ENCODE data around the gene ERVV-1.

ERVV-1 gene

GRCh38 chr19:53034054-53034453, 20.3 kb downstream of the ERVV-1 start:
- DNase-seq: no peak

- no peak for DNase-seq
Observed at GRCh38 chr19:53034948-53035675, 21.4 kb downstream of the ERVV-1 start.

GRCh38 chr19:53037101-53038097, 23.7 kb downstream of the ERVV-1 start:
- no peak for DNase-seq

- DNase-seq: no peak
Observed at GRCh38 chr19:53041366-53041765, 27.6 kb downstream of the ERVV-1 start.

GRCh38 chr19:53045536-53045935, 31.8 kb downstream of the ERVV-1 start:
- no peak for DNase-seq

GRCh38 chr19:53047379-53047778, 33.7 kb downstream of the ERVV-1 start:
- DNase-seq: no peak

DNA sequence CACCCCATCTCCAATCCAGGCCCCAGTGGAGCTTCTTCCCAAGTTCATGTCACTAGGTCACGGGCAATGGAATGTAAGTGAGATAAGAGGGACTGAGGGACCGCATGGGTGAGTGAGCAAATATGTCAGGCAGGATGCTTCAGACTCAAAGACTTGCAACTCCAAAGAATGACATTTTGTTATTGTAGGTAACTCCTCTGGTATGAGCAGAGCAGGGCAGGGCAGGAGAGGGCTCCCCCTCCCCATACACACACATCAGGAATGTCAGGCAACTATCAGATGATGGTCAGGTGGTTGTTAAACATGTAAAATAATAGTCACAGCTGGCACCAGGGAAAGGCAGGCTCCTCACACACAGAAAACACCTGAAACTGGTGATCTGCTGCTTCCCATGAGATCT, 41.4 kb downstream of the ERVV-1 start:
- DNase-seq: no peak

DNA sequence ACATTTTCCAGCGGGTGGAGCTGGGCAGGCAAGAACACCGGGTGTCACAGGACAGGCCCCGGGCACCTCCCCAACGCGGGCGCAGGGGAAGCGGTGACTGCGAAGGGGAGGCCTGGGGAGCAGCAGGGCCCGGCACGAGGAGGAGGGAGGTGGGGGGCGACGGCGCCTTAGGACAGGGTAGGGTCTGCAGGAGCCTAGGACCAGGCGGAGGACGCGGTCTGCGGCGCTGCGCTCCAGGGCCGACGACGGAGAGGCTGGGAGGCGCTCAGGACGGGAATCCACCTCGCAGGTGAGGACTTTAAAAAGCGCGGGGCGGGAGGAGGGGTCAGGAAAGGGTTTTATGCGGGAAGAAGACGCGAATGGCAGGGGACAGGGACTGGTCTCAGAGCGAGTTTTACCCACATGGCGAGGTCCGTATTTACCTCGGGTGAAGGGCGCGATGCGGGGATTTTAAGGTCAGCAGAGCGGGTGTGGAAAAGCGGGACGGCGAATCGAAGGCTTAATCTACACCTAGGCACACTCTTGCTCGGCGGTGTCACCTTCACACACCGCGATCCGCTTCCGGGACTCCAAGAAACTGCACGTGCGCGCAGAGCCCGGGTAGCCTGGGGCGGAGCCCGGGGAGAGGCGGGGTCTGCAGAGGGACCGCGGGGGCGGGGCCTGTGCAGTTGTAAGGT, 44.3 kb downstream of the ERVV-1 start:
- no peak for DNase-seq
